ENCODE data around the gene ST7L.
"Not testable (repeated sequence)": the region's sequence is repeated elsewhere in the genome, so short reads cannot be mapped to it uniquely, and the experiment has no call there.

ST7L gene

GRCh38 chr1:112505400-112505785, 113.5 kb downstream of the ST7L start:
- Histone ChIP-seq H3K27ac (no peak overlapping the region), H3K4me3 (no peak overlapping the region)

- no peak overlapping the region for H3K4me3 ChIP-seq
- H3K27ac ChIP-seq = no peak overlapping the region
Observed at GRCh38 chr1:112504661-112505399, 114.1 kb downstream of the ST7L start.

GRCh38 chr1:112504001-112504660, 114.8 kb downstream of the ST7L start:
- no peak overlapping the region for H3K27ac ChIP-seq
- no peak overlapping the region for H3K4me3 ChIP-seq

- Histone ChIP-seq H3K4me3 (peak overlapping the region in 1 of 7 experiments; percentile 55), H3K27ac (no peak overlapping the region)
Observed at GRCh38 chr1:112502826-112503225, 116.1 kb downstream of the ST7L start.

GRCh38 chr1:112501810-112502641, 116.9 kb downstream of the ST7L start:
- H3K27ac ChIP-seq = peak overlapping the region in 10 of 21 experiments; percentile 4 to 58 (median 21)
- peak overlapping the region; percentile 35 to 55 (median 41) for H3K4me3 ChIP-seq

GRCh38 chr1:112496290-112496689, 122.7 kb downstream of the ST7L start:
- H3K27ac ChIP-seq = no peak overlapping the region
- no peak overlapping the region for H3K4me3 ChIP-seq

GRCh38 chr1:112493351-112493750, 125.6 kb downstream of the ST7L start:
- no peak overlapping the region for H3K4me3 ChIP-seq
- no peak overlapping the region for H3K27ac ChIP-seq

- no peak overlapping the region for H3K27ac ChIP-seq
- no peak overlapping the region for H3K4me3 ChIP-seq
Observed at GRCh38 chr1:112492076-112492475, 126.9 kb downstream of the ST7L start.

- H3K27ac ChIP-seq = no peak overlapping the region
- no peak overlapping the region for H3K4me3 ChIP-seq
Observed at GRCh38 chr1:112488141-112488540, 130.8 kb downstream of the ST7L start.

- not testable (repeated sequence) for H3K27ac ChIP-seq, H3K4me3 ChIP-seq
Observed at GRCh38 chr1:112487686-112488085, 131.3 kb downstream of the ST7L start.

- H3K27ac ChIP-seq, H3K4me3 ChIP-seq: not testable (repeated sequence)
Observed at GRCh38 chr1:112486063-112486462, 132.9 kb downstream of the ST7L start.

GRCh38 chr1:112478314-112478713, 140.6 kb downstream of the ST7L start:
- Histone ChIP-seq H3K27ac (no peak overlapping the region), H3K4me3 (no peak overlapping the region)

GRCh38 chr1:112477550-112477949, 141.4 kb downstream of the ST7L start:
- no peak overlapping the region for H3K27ac ChIP-seq
- no peak overlapping the region for H3K4me3 ChIP-seq

All from skin epidermis (tissue), 12 donors.